HepG2 (cell line): Measurements from ENCODE around the gene CYP27A1. TPM values are rescaled to one million over a fixed set of nuclear protein-coding genes. Genes with fewer than 3 reads are reported as not detected.

ENCODE experiments used
- CEBPB ChIP-seq: IDR thresholded peaks from 2 replicates; pipeline ENCODE4 v1.6.1; 2011; ENCODE audit warnings: low read depth, low read length, improper control_type of control experiment, borderline replicate concordance
- MAX ChIP-seq: IDR thresholded peaks from 2 replicates; pipeline ENCODE4 v1.6.1; 2012; ENCODE audit warnings: inconsistent platforms
- MIXL1 ChIP-seq: IDR thresholded peaks from 2 replicates; pipeline ENCODE4 v1.6.1; 2016
- MYPOP ChIP-seq: sonication (generic); formaldehyde crosslinking; IDR thresholded peaks from 2 replicates; pipeline ENCODE4 v1.8.1; 2023; ENCODE audit warnings: mild to moderate bottlenecking, moderate library complexity, missing genetic modification reagents
- PATZ1 ChIP-seq: sonication (generic); formaldehyde crosslinking; IDR thresholded peaks from 2 replicates; pipeline ENCODE4 v1.4.0; 2020; ENCODE audit warnings: missing genetic modification reagents
- RBM22 ChIP-seq: fragments of 200-400 bp; formaldehyde crosslinking; optimal IDR thresholded peaks from 2 replicates; pipeline ENCODE3; 2017; ENCODE audit warnings: mild to moderate bottlenecking, low read length, moderate library complexity
- SALL2 ChIP-seq: sonication (generic); formaldehyde crosslinking; IDR thresholded peaks from 2 replicates; pipeline ENCODE4 v1.8.1; 2023; ENCODE audit warnings: mild to moderate bottlenecking, missing genetic modification reagents, inconsistent platforms
- SNAPC4 ChIP-seq: sonication (generic); formaldehyde crosslinking; IDR thresholded peaks from 2 replicates; pipeline ENCODE4 v1.4.0; 2020; ENCODE audit warnings: mild to moderate bottlenecking, missing genetic modification reagents
- SOX5 ChIP-seq: IDR thresholded peaks from 2 replicates; pipeline ENCODE4 v1.6.1; 2016; ENCODE audit warnings: borderline replicate concordance
- TFAP4 ChIP-seq: sonication (generic); IDR thresholded peaks from 2 replicates; pipeline ENCODE4 v1.6.1; 2016; ENCODE audit warnings: low read depth, borderline replicate concordance
- THAP7 ChIP-seq: sonication (generic); formaldehyde crosslinking; IDR thresholded peaks from 2 replicates; pipeline ENCODE4 v1.8.1; 2023; ENCODE audit warnings: mild to moderate bottlenecking, missing genetic modification reagents
- THRA ChIP-seq: sonication (generic); formaldehyde crosslinking; IDR thresholded peaks from 2 replicates; pipeline ENCODE4 v1.4.0; 2020; ENCODE audit warnings: missing genetic modification reagents, borderline replicate concordance
- ZNF569 ChIP-seq: sonication (generic); formaldehyde crosslinking; IDR thresholded peaks from 2 replicates; pipeline ENCODE4 v1.5.0; 2020; ENCODE audit warnings: mild to moderate bottlenecking, missing genetic modification reagents, moderate library complexity, borderline replicate concordance
- ZNF615 ChIP-seq: sonication (generic); formaldehyde crosslinking; IDR thresholded peaks from 2 replicates; pipeline ENCODE4 v1.5.0; 2020; ENCODE audit warnings: mild to moderate bottlenecking, missing genetic modification reagents, borderline replicate concordance
- polyA plus RNA-seq, 8 experiments: library from polyadenylated mRNA; depleted of rRNA in 3 of 8; stranded (reverse) in 7 of 8; unstranded in 1 of 8; fragments of >200 nt; fragmentation: Illumina TruSeq in 4 of 8; extraction: Trizol in 4 of 8; gene quantifications; 2 replicates each; pipeline versions ENCODE4 v1.2.1 to v1.2.3, GENCODE V29; 2011 to 2016; ENCODE audit warnings: low read depth in 4 of 8, missing spikeins in 1 of 8, mixed read lengths in 1 of 8; ENCODE audit not compliant: insufficient read depth in 1 of 8
- total RNA-seq, 5 experiments: library from RNA; depleted of rRNA; stranded (reverse); fragments of >200 nt; fragmentation: Illumina TruSeq; extraction: Trizol; gene quantifications; 2 replicates each; pipeline ENCODE4 v1.2.3, GENCODE V29; 2016; ENCODE audit warnings: low read depth in 1 of 5

Gene CYP27A1
- total and polyA plus RNA-seq, 2 of the 13 experiments (the other 11 are each of a cell fraction or from before 2014, with no cell fraction given): 157 to 266 TPM

GRCh38 chr2:218780851-218781690, 876 bp upstream of the CYP27A1 start (continued):
- TF ChIP-seq SNAPC4 (CRISPR knock-in tag) (peak; percentile 80; the same call in 1 of the 2 replicates), MIXL1 (CRISPR knock-in tag) (0 out of 2 replicates have a peak, but pooled peaks have one; percentile 12), CEBPB (peak; percentile 71; the same call in 1 of the 2 replicates), MAX (peak; percentile 60), ZNF569 (CRISPR knock-in tag) (no peak), THRA (CRISPR knock-in tag) (no peak), SOX5 (CRISPR knock-in tag) (peak; percentile 43; the same call in 1 of the 2 replicates), THAP7 (CRISPR knock-in tag) (no peak), SALL2 (0 out of 2 replicates have a peak, but pooled peaks have one; percentile 40), PATZ1 (CRISPR knock-in tag) (peak; percentile 75; the same call in 1 of the 2 replicates), TFAP4 (peak; percentile 77), MYPOP (CRISPR knock-in tag) (no peak), ZNF615 (CRISPR knock-in tag) (peak; percentile 61; the same call in 1 of the 2 replicates), RBM22 (no peak)
